Sigmoid colon (tissue), 4 donors: ENCODE measurements around the gene TBC1D19.

Experiments used
- CTCF ChIP-seq, 4 experiments: fragments of 450-650 bp in 3 of 4; fragments of 200-600 bp in 1 of 4; IDR thresholded peaks; one replicate each; pipeline ENCODE4 v1.5.1; 2016 to 2019; ENCODE audit warnings: antibody characterized with exemption in 4 of 4, mild to moderate bottlenecking in 3 of 4, moderate library complexity in 2 of 4
- POLR2AphosphoS5 ChIP-seq, 4 donors: sonication (generic); formaldehyde crosslinking; IDR thresholded peaks; one replicate each; pipeline ENCODE4 v1.6.1; 2017; ENCODE audit warnings: antibody characterized with exemption in 4 of 4

- TF ChIP-seq CTCF (IDR thresholded peaks at IDR 0.05), result no peak
- TF ChIP-seq POLR2AphosphoS5 (IDR thresholded peaks at IDR 0.05), result no peak
Observed at GRCh38 chr4:26787461-26788340, 203.8 kb downstream of the TBC1D19 start.
